Measurements from ENCODE around the gene IDNK. TPM values are rescaled to one million over a fixed set of nuclear protein-coding genes. Genes with fewer than 3 reads are reported as not detected.

Gene IDNK
- total RNA-seq, 3 donors from 2014 or later: 4.9 to 9.0 (median 5.1) TPM

- DNase-seq (ENCODE audit: low spot score in 2 of 2): peak in 1 of 2 donors; percentile 60
- intact Hi-C loops (cut with DNase I; ENCODE audit: low total_unique reads): no loop called here
- Histone ChIP-seq H3K27me3 (no peaks in the 10 kb centered on the region), H3K4me1 (no peaks in the 10 kb centered on the region), H3K9me3 (no peaks in the 10 kb centered on the region), H3K27ac (no peak overlapping the region), H3K4me3 (no peak overlapping the region), H3K36me3 (peaks cover 5% of the 10 kb centered on the region)
- TF ChIP-seq, protein P1, sequence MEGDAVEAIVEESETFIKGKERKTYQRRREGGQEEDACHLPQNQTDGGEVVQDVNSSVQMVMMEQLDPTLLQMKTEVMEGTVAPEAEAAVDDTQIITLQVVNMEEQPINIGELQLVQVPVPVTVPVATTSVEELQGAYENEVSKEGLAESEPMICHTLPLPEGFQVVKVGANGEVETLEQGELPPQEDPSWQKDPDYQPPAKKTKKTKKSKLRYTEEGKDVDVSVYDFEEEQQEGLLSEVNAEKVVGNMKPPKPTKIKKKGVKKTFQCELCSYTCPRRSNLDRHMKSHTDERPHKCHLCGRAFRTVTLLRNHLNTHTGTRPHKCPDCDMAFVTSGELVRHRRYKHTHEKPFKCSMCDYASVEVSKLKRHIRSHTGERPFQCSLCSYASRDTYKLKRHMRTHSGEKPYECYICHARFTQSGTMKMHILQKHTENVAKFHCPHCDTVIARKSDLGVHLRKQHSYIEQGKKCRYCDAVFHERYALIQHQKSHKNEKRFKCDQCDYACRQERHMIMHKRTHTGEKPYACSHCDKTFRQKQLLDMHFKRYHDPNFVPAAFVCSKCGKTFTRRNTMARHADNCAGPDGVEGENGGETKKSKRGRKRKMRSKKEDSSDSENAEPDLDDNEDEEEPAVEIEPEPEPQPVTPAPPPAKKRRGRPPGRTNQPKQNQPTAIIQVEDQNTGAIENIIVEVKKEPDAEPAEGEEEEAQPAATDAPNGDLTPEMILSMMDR (IDR thresholded peaks at IDR 0.05): peak in 2 of 3 donors; percentile 48 to 50
- no peak for TF ChIP-seq POLR2A (IDR thresholded peaks at IDR 0.05)
- no peak for TF ChIP-seq POLR2AphosphoS5 (IDR thresholded peaks at IDR 0.05)
Observed at GRCh38 chr9:83649080-83649479, 26.1 kb downstream of the IDNK start.

DNA sequence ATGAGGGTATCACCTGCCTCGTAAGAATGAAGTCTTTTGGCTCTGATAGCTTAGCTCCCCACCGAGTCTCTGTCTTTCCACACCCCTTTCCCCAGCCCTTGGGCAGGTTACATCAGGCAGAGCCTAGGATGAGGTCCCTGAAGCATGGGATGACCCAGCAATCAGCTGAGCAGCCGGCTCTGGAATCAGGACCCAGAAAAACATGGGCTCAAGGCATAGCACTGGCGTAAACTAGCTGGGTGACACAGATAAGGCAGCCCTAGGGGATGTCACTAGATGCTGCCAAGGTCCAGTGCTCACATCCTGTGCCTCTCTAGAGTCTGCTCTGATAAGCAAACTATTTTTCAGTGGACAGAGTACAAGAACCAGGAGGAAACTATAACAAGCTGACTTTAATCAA lies 26.6 kb downstream of the IDNK start:
- no peak for DNase-seq (ENCODE audit: low spot score in 2 of 2)
- Histone ChIP-seq H3K4me1 (no peaks in the 10 kb centered on the region), H3K4me3 (no peak overlapping the region), H3K27ac (no peak overlapping the region), H3K9me3 (no peaks in the 10 kb centered on the region), H3K27me3 (no peaks in the 10 kb centered on the region), H3K36me3 (peaks cover 5% of the 10 kb centered on the region)
- intact Hi-C loops (cut with DNase I; ENCODE audit: low total_unique reads): no loop called here
- no peak for TF ChIP-seq POLR2A (IDR thresholded peaks at IDR 0.05)
- TF ChIP-seq, protein P1 (IDR thresholded peaks at IDR 0.05): no peak
- TF ChIP-seq POLR2AphosphoS5 (IDR thresholded peaks at IDR 0.05): no peak

DNA sequence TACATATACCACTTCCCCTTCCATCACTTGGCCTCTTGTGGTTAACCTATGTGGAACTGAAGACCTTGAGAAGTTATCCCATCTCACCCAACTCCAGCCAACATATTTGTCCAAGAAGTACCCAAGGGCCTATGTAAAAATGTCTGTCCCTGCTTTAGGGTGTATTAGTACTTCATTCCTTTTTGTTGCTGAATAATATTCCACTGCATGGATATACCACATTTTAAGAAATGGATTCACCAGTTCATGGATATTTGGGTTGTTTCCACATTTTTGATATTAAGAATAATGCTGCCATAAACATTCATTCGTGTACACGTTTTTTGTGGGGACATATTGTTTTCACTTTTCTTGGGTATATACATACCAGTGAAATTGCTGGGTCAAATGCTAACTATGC lies 28.6 kb downstream of the IDNK start:
- no peaks in the 10 kb centered on the region for H3K9me3 ChIP-seq
- DNase-seq (ENCODE audit: low spot score in 2 of 2): no peak
- no peaks in the 10 kb centered on the region for H3K4me1 ChIP-seq
- H3K27me3 ChIP-seq: no peaks in the 10 kb centered on the region
- H3K36me3 ChIP-seq: peaks cover 5% of the 10 kb centered on the region
- intact Hi-C loops (cut with DNase I; ENCODE audit: low total_unique reads): no loop called here
- no peak overlapping the region for H3K4me3 ChIP-seq
- TF ChIP-seq POLR2A (IDR thresholded peaks at IDR 0.05) (no peak), POLR2AphosphoS5 (IDR thresholded peaks at IDR 0.05) (no peak)
- TF ChIP-seq, protein P1 (IDR thresholded peaks at IDR 0.05): no peak
- H3K27ac ChIP-seq: no peak overlapping the region

- peaks cover 5% of the 10 kb centered on the region for H3K36me3 ChIP-seq
- no peak for TF ChIP-seq POLR2A (IDR thresholded peaks at IDR 0.05)
- no peak for TF ChIP-seq POLR2AphosphoS5 (IDR thresholded peaks at IDR 0.05)
- TF ChIP-seq, protein P1 (IDR thresholded peaks at IDR 0.05): no peak
- H3K4me3 ChIP-seq: no peak overlapping the region
- DNase-seq (ENCODE audit: low spot score in 2 of 2): no peak
- no peaks in the 10 kb centered on the region for H3K27me3 ChIP-seq
- H3K27ac ChIP-seq: no peak overlapping the region
- H3K9me3 ChIP-seq: no peaks in the 10 kb centered on the region
- H3K4me1 ChIP-seq: no peaks in the 10 kb centered on the region
- intact Hi-C loops (cut with DNase I; ENCODE audit: low total_unique reads): no loop called here
Observed at GRCh38 chr9:83652433-83652832, 29.5 kb downstream of the IDNK start.

- DNase-seq (ENCODE audit: low spot score in 2 of 2): no peak
- Histone ChIP-seq H3K4me3 (no peak overlapping the region), H3K27me3 (no peaks in the 10 kb centered on the region), H3K4me1 (no peaks in the 10 kb centered on the region), H3K36me3 (peaks cover 5% of the 10 kb centered on the region), H3K27ac (no peak overlapping the region), H3K9me3 (no peaks in the 10 kb centered on the region)
- no peak for TF ChIP-seq POLR2A (IDR thresholded peaks at IDR 0.05)
- intact Hi-C loops (cut with DNase I; ENCODE audit: low total_unique reads): no loop called here
Observed at GRCh38 chr9:83655433-83655832, 32.5 kb downstream of the IDNK start.
